ENCODE data around the gene LIMK2.
"Not testable (repeated sequence)": the region's sequence is repeated elsewhere in the genome, so short reads cannot be mapped to it uniquely, and the experiment has no call there.

Gene LIMK2

DNA sequence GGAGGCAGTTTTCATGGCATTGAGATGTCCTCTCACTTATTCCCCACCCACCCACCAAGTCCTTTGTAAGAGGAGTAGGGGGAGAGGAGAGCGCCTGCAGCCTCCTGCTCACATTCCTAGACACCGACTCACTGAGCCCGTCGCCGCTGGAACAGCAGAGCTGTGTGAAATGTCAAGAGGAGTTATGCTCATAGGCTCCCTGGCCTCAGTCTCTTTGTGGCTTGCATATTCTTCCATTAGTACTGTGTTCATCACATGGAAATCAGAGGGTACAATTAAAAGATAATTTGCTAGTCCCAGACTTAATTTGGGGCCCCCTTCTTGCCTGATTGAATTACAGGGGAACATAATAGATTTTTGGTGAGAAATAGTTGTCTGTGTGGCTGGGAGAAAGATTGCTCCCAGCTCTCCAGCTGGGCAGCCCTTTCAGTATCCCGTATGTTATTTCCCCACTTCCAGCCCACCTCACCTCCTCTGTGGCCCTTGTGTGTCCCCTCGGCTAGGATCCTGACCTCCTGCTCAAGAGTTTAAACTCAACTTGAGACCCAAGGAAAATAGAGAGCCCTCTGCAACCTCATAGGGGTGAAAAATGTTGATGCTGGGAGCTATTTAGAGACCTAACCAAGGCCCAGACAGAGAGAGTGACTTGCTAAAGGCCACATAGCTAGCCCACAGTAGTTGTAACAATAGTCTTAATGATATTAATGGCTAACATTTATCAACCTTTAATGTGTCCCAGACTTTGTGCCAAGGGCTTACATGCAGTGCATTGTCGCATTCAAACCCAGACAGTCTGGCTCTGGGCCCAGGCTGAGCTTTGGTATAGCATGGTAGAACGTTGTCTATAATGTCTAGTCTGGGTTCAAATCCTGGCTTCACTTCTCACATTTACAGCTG lies 32.2 kb downstream of the LIMK2 start:
- no peak for DNase-seq (ENCODE audit: low read depth)

DNA sequence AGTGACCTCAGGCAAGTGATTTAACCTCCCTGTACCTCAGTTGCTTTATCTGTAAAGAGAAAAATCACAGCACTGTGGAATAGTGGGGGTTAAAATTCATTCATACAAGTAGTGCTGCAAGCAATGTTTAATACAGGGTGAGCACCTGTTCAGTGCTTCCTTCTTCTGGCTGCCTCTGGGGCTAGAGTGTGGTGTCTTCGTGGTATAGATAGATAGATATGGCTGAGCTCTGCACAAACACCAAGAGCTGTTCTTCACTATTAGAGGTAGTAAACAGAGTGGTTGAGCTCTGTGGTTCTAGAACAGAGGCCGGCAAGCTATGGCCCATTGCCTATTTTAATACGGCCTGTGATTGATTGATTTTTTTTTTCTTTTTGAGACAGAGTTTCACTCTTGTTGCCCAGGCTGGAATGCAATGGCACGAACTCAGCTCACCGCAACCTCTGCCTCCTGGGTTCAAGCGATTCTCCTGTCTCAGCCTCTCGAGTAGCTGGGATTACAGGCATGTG lies 32.9 kb downstream of the LIMK2 start:
- no peak for DNase-seq (ENCODE audit: low read depth)

DNA sequence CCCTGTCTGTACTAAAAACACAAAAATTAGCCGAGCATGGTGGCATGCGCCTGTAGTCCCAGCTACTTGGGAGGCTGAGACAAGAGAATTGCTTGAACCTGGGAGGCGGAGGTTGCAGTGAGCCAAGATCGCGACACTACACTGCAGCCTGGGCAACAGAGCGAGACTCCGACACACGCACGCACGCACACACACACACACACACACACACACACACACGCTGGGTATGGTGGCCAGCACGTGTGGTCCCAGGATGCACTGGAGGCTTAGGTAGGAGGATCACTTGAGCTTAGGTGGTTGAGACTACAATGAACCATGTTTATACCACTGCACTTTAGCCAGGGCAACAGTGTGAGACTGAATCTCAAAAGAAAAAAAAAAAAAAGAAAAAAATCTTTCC lies 33.9 kb downstream of the LIMK2 start:
- DNase-seq (ENCODE audit: low read depth), result not testable (repeated sequence)

DNA sequence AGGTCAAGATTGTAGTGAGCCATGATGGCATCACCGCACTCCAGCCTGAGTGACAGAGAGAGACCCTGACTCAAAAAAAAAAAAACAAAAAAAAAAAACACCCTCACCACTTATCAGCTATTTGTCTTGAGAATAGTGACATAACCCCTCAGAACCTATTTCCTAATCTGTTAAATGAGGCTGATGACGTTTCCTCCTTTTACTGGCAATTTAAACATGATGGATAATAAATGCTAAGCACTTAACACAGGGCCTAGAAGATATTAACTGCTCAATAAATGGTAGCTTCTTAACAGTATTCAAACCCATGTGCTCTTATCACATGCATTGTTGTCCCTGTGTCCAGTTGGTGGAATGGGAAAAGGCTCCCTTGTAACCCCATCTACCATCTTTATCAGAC lies 34.6 kb downstream of the LIMK2 start:
- DNase-seq (ENCODE audit: low read depth), result no peak

DNA sequence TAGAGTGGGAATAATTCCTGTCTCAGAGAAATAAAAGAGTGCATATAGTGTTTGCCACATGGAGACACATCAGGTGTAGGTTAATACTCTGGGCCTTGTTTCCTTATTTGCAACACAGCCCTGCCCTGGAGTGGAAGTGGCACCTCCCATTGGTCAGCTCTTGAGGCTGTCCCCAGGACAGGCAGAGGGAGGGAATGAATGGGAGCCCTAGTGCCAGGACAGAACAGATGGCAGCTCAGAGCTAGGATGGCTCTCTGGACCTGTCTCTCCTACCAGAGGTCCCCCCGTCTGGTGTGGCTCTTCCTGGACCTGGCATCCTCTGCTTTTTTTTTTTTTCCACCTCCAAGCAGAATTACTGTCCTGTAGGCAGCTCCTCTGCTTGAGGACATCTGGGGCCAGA lies 35.6 kb downstream of the LIMK2 start:
- no peak for DNase-seq (ENCODE audit: low read depth)

DNA sequence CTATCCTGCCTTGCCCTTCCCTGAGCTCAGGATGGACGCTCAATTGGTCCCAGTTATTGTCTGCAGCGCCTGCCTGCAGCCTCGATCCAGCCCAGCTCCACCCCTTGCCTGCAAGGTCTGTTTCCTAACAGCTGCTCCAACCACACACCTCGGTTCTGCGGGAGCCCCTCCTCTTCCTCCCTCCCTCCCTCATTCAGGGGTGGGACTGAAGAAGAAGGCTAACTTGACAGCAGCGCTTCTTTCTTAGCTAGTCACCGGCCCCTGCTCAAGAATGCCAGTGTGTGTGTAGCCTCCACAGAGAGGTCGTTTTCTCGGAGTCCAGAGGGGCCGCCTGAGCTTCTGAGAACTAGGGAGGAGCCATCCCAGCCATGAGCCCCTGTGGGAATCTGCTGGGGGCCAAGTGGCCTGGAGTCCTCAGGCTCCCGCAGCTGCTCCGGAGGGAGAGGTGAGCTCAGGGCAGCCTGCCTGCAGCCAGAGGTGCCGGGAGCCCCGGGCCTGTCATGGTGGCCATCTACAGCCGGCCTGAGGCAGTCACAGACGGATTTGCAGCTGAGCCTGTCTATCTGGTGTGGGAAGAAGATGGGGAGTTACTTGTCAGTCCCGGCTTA lies 36.1 kb downstream of the LIMK2 start:
- peak; percentile 54 for DNase-seq (ENCODE audit: low read depth)

DNA sequence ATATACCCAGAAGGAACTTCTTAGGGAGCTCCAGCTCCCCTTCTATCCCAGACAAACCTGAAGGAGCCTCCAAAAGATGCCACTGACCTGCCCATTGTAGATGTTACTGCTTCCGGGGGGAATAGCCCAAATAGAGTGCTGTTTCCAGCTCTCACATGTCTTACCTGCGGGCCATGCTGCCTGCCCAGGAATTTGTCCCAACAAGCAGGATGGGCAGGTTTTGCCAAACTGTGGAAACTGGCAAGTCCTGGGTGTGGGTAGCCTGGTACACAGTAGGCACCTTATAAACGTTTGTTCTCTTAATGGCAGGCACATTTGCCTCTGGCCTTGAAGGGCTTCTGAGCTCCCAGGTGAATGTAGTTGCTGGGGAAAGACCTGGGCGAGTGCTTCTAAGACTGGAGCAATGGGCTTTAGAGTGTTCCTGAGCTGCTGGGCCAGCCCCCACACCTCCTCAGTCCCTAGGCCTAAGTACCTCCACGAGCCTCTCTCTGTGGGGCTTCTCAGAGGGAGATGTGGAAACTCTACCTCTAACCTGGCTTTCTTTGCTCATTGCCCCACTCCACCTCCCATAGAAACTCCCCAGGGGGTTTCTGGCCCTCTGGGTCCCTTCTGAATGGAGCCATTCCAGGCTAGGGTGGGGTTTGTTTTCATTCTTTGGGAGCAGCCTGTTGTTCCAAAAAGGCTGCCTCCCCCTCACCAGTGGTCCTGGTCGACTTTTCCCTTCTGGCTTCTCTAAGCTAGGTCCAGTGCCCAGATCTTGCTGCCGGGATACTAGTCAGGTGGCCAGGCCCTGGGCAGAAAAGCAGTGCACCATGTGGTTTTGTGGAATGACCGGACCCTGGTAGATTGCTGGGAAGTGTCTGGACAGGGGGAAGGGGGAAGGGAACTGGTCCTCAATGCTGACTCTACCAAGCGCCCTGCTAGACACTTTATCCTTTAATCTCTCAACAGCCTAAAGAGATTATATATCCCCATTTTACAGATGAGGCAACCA lies 37.2 kb downstream of the LIMK2 start:
- no peak for DNase-seq (ENCODE audit: low read depth)

DNA sequence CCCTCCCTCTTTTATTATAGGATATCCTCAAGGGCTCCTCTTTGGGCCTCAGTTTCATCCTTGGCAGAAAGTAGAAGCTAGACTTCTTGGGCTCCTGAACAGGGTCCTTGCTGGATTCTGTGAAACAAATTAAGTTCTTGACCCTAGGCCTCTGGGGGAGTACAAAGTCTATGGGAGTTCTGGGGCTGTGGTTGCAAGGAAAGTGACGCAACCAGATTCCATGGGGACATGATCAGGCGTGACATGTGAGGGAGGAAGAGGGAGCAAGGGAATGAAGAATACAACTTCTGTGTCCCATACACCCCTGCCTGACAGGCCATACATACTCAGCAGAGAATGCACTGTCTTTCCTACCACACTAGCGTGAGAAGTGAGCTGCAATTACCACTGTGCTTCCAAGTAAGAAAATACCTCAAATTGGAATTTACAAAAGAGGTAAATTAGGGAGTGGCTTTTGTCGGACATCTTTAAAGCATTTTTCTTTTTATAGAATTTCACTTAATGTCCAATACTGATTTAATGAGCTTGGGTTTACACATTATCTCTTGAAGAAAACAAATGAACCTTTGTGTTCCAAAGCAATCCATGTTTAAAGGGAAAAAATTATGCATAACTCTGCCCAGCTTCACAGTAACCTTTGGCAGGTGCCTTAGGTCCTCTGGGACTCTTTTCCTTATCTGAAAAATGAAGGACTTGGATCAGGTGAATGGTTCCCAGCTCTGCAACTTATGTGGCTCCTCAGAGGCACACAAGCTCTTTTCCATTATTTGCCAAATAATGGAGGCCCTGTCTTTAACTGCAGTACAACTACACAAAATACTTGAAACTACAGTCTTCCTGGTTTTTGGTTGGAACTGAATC lies 38.9 kb downstream of the LIMK2 start:
- no peak for DNase-seq (ENCODE audit: low read depth)

DNA sequence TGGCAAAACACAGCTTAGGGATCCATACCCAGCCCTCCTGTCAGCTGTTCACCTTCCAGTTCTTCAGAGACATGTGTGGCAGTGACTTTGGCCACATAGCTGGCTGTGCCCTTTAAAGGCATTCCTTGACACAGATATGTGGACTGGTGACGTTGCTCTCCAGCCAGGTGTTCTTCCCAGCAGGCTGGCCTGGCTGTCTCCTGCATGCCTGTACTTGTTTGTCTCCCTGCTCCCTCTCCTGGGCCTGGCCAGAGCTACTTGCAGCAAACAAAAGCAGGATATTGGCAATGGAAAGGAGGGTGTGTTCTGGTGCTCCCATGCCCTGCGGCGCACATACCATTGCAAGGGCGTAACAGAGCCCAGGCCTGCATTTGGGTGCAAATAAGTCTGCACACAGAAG lies 41.9 kb downstream of the LIMK2 start:
- no peak for DNase-seq (ENCODE audit: low read depth)

DNA sequence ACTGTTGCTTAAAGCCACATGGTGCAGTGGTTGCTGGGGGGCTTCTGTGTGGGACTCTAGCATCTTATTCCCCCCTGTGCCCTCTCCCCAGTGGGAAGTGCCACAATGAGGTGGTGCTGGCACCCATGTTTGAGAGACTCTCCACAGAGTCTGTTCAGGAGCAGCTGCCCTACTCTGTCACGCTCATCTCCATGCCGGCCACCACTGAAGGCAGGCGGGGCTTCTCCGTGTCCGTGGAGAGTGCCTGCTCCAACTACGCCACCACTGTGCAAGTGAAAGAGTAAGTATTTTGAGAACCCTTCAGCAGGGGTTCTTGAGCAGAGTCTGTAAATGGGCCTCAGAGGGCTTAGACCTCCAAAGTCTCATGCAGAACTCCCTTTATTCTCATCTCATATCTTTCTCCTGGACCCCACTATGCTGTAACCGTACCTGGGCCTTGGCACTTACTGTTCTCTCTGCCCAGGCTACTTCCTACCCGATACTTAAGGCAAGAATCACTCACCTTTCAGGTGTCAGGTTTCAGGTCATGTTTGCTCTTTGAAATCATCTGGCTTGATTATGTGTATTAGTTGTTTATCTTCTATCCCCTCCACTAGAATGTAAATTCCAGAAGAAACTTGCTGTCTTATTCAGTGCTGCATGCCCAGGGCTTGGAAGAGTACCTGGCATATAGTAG lies 47.8 kb downstream of the LIMK2 start:
- no peak for DNase-seq (ENCODE audit: low read depth)

DNA sequence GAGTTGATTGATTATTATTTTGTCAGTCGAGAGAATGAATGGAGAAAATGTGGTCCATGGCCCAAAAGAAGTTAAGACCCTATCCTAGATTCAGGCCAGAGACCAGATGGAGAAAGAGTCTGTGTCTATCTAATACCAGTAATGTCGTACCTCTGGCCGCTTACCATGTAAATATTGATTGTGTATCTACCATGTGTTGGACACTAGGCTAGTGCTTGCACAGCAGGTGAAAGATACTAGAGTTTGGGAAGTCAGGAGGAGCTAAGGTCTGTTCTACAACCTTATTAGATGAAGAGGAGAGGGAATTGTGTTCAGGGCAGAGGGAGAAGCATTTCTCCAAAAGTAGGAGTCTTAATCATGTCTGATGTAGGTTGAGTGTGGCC lies 48.4 kb downstream of the LIMK2 start:
- DNase-seq (ENCODE audit: low read depth), result no peak

DNA sequence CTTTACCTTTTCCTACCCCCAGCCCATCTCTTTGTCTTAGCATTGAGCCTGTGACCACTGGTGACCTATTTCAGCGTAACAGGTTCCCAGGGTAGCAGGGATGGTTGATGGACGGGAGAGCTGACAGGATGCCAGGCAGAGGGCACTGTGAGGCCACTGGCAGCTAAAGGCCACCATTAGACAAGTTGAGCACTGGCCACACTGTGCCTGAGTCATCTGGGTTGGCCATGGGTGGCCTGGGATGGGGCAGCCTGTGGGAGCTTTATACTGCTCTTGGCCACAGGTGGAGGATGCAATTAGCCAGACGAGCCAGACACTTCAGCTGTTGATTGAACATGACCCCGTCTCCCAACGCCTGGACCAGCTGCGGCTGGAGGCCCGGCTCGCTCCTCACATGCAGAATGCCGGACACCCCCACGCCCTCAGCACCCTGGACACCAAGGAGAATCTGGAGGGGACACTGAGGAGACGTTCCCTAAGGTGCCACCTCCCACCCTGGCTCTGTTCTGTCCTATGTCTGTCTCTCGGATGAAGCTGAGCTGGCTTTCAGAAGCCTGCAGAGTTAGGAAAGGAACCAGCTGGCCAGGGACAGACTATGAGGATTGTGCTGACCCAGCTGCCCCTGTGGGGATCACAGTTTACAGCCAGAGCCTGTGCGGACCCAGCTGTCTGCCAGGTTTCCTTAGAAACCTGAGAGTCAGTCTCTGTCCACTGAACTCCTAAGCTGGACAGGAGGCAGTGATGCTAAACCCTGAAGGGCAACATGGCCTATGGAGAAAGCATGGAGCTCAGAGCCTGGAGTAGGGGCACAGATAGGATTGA lies 50.4 kb downstream of the LIMK2 start:
- no peak for DNase-seq (ENCODE audit: low read depth)

DNA sequence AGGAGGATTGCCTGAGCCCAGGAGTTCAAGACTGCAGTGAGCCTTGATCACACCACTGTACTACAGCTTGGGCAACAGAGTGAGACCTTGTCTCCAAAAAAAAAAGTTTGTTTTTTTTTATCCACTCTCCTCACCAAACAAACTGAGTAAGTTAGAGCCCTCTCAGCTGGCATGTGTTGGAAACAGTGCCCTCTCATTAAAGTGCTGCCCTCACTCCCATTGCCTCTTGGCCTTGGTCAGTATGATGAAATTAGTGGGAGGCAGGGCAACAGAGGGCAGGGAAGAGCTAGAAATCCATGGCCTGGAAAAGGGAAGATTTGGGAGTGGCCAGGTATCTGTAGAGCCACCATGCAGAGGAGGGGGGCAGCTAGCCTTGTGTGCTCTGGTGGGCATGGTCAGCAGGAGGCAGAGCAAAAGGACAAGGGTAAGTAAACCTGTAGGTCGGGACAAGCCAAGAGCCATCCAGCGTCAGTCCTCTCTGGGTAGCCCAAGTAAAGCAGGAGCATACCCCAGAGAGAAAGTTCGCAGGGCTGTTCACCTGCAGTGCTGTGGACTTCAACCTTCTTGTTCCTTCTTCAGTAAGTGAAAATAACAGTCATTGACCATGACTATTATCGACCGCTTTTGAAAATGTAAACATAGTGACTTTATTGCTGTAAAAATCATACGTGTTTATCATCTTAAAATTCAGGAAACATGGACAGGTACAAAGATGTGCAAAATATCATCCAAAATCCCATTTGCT lies 52.0 kb downstream of the LIMK2 start:
- DNase-seq (ENCODE audit: low read depth), result no peak

DNA sequence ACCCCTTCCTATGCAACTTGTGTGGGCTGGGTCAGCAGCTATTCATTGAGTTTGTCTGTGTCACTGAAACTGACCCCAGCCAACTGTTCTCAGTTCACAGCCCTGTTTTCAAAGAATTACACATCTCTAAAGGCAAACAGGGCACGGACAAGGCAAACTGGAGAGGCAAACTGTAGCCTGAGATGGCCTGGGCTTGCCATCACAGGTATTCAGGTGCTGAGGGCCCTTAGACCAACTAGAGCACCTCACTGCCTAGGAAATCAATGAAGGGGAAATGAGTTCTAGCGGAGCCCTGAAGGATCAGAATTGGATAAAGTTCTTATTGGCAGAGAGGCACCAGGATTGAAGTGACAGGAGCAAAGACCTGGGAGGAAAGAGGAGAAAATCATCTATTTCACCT lies 56.2 kb downstream of the LIMK2 start:
- no peak for DNase-seq (ENCODE audit: low read depth)

DNA sequence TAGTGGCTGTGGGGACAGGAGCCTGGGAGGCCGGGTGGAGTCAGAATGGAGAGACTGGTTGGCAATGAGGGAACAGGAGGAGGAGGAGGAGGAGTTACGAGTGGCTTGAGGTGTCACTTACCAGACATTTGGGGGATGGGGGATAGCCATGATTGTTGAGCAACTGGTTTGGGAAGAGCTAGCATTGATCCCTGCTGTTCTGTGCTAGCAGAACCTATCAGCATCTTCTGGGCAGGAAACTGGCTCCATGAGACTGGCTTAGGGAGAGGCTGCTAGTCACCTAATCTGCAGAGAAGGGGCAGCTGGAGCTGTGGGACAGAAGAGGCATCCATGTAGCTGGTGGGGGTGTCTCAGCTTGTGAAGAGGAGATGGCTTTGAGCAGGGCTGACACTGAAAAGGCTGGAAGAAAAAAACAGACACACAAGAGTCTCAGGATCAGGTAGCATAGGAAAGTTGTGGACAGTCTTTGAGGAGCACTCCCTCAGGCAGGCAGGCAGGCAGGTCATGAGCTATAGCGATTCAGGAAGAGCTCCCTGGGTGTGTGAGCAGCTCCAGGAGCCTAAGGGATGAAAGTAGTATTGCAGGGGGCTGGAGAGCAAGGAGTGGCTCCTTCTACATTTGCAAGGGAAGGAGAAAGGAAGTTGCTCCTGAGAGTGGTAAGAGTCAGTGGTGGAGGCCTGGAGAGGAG lies 57.9 kb downstream of the LIMK2 start:
- DNase-seq (ENCODE audit: low read depth), result no peak

DNA sequence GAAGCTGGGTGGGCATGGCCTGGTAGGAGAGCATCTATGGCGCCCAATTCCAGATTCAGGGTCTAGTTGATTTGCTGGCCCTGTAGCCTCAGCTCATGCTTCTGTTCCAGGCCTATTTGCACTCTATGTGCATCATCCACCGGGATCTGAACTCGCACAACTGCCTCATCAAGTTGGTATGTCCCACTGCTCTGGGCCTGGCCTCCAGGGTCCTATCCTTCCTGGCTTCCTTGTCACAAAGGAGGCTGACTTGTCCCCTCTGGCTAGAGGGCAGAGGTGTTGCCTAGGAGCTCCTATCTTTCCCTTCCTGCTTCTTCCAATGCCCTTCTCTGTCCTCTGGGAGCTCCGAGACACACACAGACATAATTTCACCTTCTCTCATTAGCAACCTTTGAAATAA lies 58.9 kb downstream of the LIMK2 start:
- no peak for DNase-seq (ENCODE audit: low read depth)

DNA sequence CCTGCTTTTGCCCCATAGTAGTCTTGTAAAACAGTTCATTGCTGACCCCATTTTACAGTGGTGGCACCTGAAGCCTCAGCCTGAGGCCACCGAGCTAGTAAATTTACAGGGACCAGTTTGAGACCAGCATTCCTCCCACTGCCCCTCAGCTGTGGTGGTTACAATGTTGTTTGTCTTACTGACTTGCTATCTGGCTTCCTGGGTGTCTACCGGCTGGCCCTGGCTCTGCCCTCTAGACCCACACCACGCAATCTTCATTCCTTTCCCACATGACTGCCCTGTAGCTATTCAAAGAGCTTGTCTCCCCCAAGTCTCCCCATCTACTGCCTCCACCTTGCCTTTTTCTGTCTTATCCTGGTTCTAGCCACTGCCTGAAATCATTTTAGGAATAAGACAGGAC lies 59.4 kb downstream of the LIMK2 start:
- no peak for DNase-seq (ENCODE audit: low read depth)

Data from T-helper 22 cell (primary cell).